ENCODE data around the gene RABGAP1L. TPM values are rescaled to one million over a fixed set of nuclear protein-coding genes. Genes with fewer than 3 reads are reported as not detected.
A peak's percentile ranks its signal among the peaks of the same experiment; 100 is the strongest.

RABGAP1L gene
- total RNA-seq, 3 donors from 2014 or later: 46.1 to 74.7 (median 59.2) TPM

DNA sequence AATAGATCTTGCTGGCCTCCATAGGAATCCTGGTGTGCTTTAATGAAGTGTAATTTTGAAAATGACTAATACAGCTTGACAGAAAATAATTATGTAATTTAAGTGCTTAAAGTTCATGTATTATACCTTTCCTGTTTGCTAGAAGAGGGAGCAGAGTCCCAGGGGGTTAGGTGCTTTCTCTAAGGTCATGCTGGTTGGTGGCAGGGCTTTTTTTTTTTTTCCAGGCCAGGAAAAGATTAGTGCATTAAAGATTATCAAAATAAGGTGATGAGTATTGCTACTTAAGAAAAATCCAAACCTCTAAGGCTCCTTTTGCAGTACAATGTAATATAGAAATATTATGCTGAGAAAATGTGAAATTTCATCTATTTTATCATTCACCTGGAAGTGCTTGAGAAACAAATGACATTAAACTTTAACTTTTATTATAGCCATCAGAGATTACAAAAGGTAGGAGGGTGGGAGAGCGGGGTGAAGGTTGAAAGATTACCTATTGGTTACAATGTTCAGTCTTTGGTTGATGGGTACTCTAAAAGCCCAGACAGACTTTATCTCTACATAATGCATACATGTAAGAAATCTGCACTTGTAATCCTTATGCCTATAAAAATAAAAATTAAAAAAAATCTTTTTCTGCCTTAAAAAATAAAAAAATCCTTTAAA lies 110.8 kb downstream of the RABGAP1L start:
- TF ChIP-seq, protein P1, sequence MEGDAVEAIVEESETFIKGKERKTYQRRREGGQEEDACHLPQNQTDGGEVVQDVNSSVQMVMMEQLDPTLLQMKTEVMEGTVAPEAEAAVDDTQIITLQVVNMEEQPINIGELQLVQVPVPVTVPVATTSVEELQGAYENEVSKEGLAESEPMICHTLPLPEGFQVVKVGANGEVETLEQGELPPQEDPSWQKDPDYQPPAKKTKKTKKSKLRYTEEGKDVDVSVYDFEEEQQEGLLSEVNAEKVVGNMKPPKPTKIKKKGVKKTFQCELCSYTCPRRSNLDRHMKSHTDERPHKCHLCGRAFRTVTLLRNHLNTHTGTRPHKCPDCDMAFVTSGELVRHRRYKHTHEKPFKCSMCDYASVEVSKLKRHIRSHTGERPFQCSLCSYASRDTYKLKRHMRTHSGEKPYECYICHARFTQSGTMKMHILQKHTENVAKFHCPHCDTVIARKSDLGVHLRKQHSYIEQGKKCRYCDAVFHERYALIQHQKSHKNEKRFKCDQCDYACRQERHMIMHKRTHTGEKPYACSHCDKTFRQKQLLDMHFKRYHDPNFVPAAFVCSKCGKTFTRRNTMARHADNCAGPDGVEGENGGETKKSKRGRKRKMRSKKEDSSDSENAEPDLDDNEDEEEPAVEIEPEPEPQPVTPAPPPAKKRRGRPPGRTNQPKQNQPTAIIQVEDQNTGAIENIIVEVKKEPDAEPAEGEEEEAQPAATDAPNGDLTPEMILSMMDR (IDR thresholded peaks at IDR 0.05): no peak
- H3K36me3 ChIP-seq (ENCODE audit: low read depth): no peaks in the 10 kb centered on the region
- H3K4me1 ChIP-seq (ENCODE audit: low read depth): no peaks in the 10 kb centered on the region
- H3K4me3 ChIP-seq: no peak overlapping the region
- no peak for DNase-seq
- intact Hi-C loops (cut with DNase I, micrococcal nuclease): loop anchor here in 1 of 2 donors (10.0 kb wide), 1 partner anchor 465 kb away; no protein-coding TSS in a partner anchor
- no peaks in the 10 kb centered on the region for H3K9me3 ChIP-seq
- peak; percentile 42 for ATAC-seq

DNA sequence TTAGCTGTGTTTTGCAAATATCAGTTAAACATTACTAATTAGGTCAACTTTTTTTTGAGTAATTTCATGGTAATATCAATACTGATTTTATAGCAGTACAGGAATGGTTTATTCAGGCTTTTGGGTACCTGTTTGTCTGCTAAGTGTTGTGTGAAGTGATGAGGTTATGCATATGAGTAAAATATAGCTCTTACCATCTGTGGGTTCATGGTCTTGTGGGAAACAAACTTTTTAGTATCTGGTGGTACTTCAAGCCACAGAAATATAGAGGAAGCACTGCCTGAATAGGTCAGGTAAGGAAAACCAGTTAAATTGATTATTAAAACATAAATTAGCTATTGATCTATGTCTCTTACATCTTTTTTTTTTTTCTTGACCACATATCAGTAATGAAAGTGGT lies 113.9 kb downstream of the RABGAP1L start:
- TF ChIP-seq, protein P1 (IDR thresholded peaks at IDR 0.05): no peak
- no peaks in the 10 kb centered on the region for H3K4me1 ChIP-seq (ENCODE audit: low read depth)
- ATAC-seq (no peak), DNase-seq (no peak)
- H3K36me3 ChIP-seq (ENCODE audit: low read depth): no peaks in the 10 kb centered on the region
- H3K9me3 ChIP-seq: no peaks in the 10 kb centered on the region
- intact Hi-C loops (cut with DNase I, micrococcal nuclease): no loop called here
- no peak overlapping the region for H3K4me3 ChIP-seq

DNA sequence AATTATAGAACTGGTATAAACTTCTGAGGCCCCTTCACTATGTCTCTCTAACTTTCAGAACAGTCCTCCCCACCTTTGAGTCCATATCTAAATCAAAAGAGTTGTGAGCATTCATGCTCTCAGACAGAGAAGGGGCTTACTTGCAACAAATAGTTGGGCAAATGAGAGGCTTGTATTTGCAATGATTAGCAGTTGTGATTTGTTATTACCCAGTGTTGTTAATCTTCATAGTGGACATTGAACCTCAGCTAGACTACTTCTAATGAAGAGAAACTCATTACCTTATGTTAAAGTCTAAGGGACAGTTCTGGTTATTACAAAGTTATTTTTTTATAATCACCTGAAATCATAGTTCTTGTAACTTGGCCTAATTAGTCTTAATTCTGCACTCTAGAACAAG lies 114.5 kb downstream of the RABGAP1L start:
- Histone ChIP-seq H3K9me3 (no peaks in the 10 kb centered on the region), H3K4me3 (no peak overlapping the region), H3K4me1 (ENCODE audit: low read depth) (no peaks in the 10 kb centered on the region), H3K36me3 (ENCODE audit: low read depth) (no peaks in the 10 kb centered on the region)
- ATAC-seq (no peak), DNase-seq (no peak)
- intact Hi-C loops (cut with DNase I, micrococcal nuclease): no loop called here
- TF ChIP-seq, protein P1 (IDR thresholded peaks at IDR 0.05): no peak

DNA sequence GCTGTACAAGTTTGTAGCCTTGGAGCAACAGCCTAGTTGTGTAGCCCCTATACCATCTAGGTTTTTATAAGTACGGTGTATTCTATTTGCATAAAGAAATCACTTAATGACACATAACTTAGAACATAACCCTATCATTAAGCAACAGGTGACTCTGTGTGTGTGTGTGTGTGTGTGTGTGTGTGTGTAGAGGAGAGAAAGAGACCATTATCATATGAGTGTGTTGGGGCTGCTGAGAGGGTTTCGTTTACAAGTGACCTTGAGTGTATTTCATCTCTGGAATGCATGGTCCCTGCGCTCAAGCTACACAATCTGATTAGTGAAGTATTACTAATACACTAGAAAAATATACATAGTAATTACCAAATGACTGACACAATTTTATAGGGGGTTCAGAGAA lies 115.1 kb downstream of the RABGAP1L start:
- DNase-seq (no peak), ATAC-seq (no peak)
- no peaks in the 10 kb centered on the region for H3K4me1 ChIP-seq (ENCODE audit: low read depth)
- intact Hi-C loops (cut with DNase I, micrococcal nuclease): no loop called here
- TF ChIP-seq, protein P1 (IDR thresholded peaks at IDR 0.05): no peak
- H3K9me3 ChIP-seq: no peaks in the 10 kb centered on the region
- H3K4me3 ChIP-seq: no peak overlapping the region
- H3K36me3 ChIP-seq (ENCODE audit: low read depth): no peaks in the 10 kb centered on the region

DNA sequence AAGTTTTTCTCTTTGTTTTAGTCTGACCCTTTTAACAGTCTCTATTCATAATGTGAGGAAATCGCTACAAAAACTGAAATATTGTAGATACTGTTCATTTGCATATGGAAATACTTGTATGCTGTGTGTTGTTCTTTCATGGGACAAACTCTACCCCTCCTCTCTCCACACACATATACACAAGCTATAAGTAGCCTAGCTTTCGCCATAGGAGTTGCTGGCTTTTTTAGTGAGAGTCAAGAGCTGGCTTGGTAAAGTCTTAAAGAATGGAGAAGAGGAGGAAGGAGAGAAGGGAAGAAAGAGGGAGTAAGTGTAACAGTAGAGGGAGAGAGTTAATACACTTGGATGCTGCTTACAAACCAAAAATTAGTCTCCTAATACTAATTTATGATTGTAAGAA lies 115.6 kb downstream of the RABGAP1L start:
- no peaks in the 10 kb centered on the region for H3K9me3 ChIP-seq
- ATAC-seq (no peak), DNase-seq (no peak)
- intact Hi-C loops (cut with DNase I, micrococcal nuclease): no loop called here
- H3K4me3 ChIP-seq: no peak overlapping the region
- TF ChIP-seq, protein P1 (IDR thresholded peaks at IDR 0.05): no peak
- H3K36me3 ChIP-seq (ENCODE audit: low read depth): no peaks in the 10 kb centered on the region
- no peaks in the 10 kb centered on the region for H3K4me1 ChIP-seq (ENCODE audit: low read depth)

DNA sequence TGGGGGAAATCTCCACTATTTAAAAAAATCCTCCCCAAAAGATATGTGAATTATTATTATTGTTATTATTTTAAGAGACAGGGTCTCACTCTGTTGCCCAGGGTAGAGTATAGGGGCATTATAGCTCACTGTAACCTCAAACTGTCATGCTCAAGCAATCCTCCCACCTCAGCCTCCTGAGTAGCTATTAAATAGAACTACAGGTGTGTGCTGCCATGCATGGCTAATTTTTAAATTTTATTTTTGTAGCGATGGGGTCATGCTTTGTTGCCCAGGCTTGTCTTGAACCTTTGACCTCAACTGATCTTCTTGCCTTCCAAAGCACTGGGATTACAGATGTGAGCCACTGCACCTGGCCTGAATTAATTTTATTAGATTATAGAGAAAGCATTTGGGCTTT lies 116.8 kb downstream of the RABGAP1L start:
- DNase-seq: no peak
- TF ChIP-seq, protein P1 (IDR thresholded peaks at IDR 0.05): no peak
- Histone ChIP-seq H3K4me1 (ENCODE audit: low read depth) (no peaks in the 10 kb centered on the region), H3K9me3 (no peaks in the 10 kb centered on the region), H3K4me3 (no peak overlapping the region), H3K36me3 (ENCODE audit: low read depth) (no peaks in the 10 kb centered on the region)
- no peak for ATAC-seq
- intact Hi-C loops (cut with DNase I, micrococcal nuclease): no loop called here

Measured in mucosa of descending colon (tissue), 3 donors.